Activated T-cell treated with anti-CD3 and anti-CD28 coated beads for 48 hours (primary cell): ENCODE results near the gene CASZ1.

ENCODE experiments used
- DNase-seq: peaks from one replicate; pipeline ENCODE4 v3.0.0-alpha.2; 2020; ENCODE audit warnings: low read depth

CASZ1 gene

GRCh38 chr1:10601342-10602070 lies 194.9 kb downstream of the CASZ1 start:
- DNase-seq: no peak

GRCh38 chr1:10599194-10599861 lies 197.1 kb downstream of the CASZ1 start:
- DNase-seq: no peak

GRCh38 chr1:10598389-10598702 lies 198.1 kb downstream of the CASZ1 start:
- no peak for DNase-seq

GRCh38 chr1:10597492-10598388 lies 198.7 kb downstream of the CASZ1 start:
- no peak for DNase-seq

GRCh38 chr1:10596780-10597179 lies 199.7 kb downstream of the CASZ1 start:
- no peak for DNase-seq

- no peak for DNase-seq
Observed at GRCh38 chr1:10594595-10595223, 201.7 kb downstream of the CASZ1 start.

GRCh38 chr1:10593750-10594149 lies 202.7 kb downstream of the CASZ1 start:
- no peak for DNase-seq

- DNase-seq: no peak
Observed at GRCh38 chr1:10592373-10592772, 204.1 kb downstream of the CASZ1 start.

GRCh38 chr1:10591010-10591409 lies 205.4 kb downstream of the CASZ1 start:
- no peak for DNase-seq

GRCh38 chr1:10589074-10589473 lies 207.4 kb downstream of the CASZ1 start:
- no peak for DNase-seq

GRCh38 chr1:10588640-10589039 lies 207.8 kb downstream of the CASZ1 start:
- DNase-seq: no peak
